Loucy (cell line): ENCODE measurements around the gene SLC24A1.
"Not testable (repeated sequence)": the region's sequence is repeated elsewhere in the genome, so short reads cannot be mapped to it uniquely, and the experiment has no call there.

Experiments
- H2AFZ ChIP-seq: fragments of 200-600 bp; sonication (generic); 2 replicates; pipeline ENCODE4 v1.6.0; 2016; ENCODE audit warnings: antibody characterized with exemption, mild to moderate bottlenecking, low read length, moderate library complexity
- H3F3A ChIP-seq: fragments of 200-600 bp; 2 replicates; pipeline ENCODE4 v1.6.0; 2016; ENCODE audit warnings: antibody characterized with exemption, low read depth, mild to moderate bottlenecking
- H3K27me3 ChIP-seq: fragments of 200-600 bp; sonication (generic); 2 replicates; pipeline ENCODE4 v1.6.1; 2014; ENCODE audit warnings: low read length, mild to moderate bottlenecking; ENCODE audit not compliant: insufficient read depth, poor library complexity, severe bottlenecking
- H3K36me3 ChIP-seq: fragments of 200-600 bp; sonication (generic); 2 replicates; pipeline ENCODE4 v1.6.1; 2016; ENCODE audit warnings: low read length; ENCODE audit not compliant: insufficient read depth
- H3K4me1 ChIP-seq: fragments of 200-600 bp; sonication (generic); 2 replicates; pipeline ENCODE4 v1.5.1; 2014; ENCODE audit warnings: low read length, mild to moderate bottlenecking; ENCODE audit not compliant: insufficient read depth, poor library complexity, severe bottlenecking
- H3K4me2 ChIP-seq: fragments of 200-600 bp; sonication (generic); 2 replicates; pipeline ENCODE4 v1.6.0; 2014; ENCODE audit warnings: antibody characterized with exemption, low read length, low read depth, mild to moderate bottlenecking; ENCODE audit not compliant: poor library complexity, severe bottlenecking
- H3K4me3 ChIP-seq: fragments of 200-600 bp; sonication (generic); 2 replicates; pipeline ENCODE4 v1.5.1; 2014; ENCODE audit warnings: low read length, mild to moderate bottlenecking, mixed read lengths; ENCODE audit not compliant: poor library complexity, severe bottlenecking
- H3K79me2 ChIP-seq: fragments of 200-600 bp; sonication (generic); 2 replicates; pipeline ENCODE4 v1.6.1; 2014; ENCODE audit warnings: low read length; ENCODE audit not compliant: insufficient read depth
- H3K9ac ChIP-seq: fragments of 200-600 bp; sonication (generic); 2 replicates; pipeline ENCODE4 v1.6.0; 2014; ENCODE audit warnings: mild to moderate bottlenecking, low read depth, low read length, moderate library complexity; ENCODE audit not compliant: poor library complexity, severe bottlenecking
- H3K9me2 ChIP-seq: fragments of 200-600 bp; sonication (generic); replicated peaks from 2 replicates; pipeline ENCODE4 v1.6.1; 2016; ENCODE audit warnings: low read depth, low read length, mixed read lengths
- H3K9me3 ChIP-seq: fragments of 200-600 bp; sonication (generic); 2 replicates; pipeline ENCODE4 v1.6.1; 2014; ENCODE audit warnings: mild to moderate bottlenecking, antibody characterized with exemption, low read length, low read depth; ENCODE audit not compliant: insufficient read depth
- H4K20me1 ChIP-seq: fragments of 200-600 bp; sonication (generic); 2 replicates; pipeline ENCODE4 v1.6.0; 2014; ENCODE audit warnings: antibody characterized with exemption, low read length, mild to moderate bottlenecking; ENCODE audit not compliant: insufficient read depth, poor library complexity, severe bottlenecking
- CTCF ChIP-seq: fragments of 200-600 bp; sonication (generic); conservative IDR thresholded peaks from 2 replicates; pipeline ENCODE4 v1.5.1; 2014; ENCODE audit warnings: mild to moderate bottlenecking, antibody characterized with exemption, low read length
- EZH2phosphoT487 ChIP-seq: fragments of 200-600 bp; IDR thresholded peaks from 2 replicates; pipeline ENCODE4 v1.6.1; 2018; ENCODE audit warnings: antibody characterized with exemption, mild to moderate bottlenecking, moderate library complexity, borderline replicate concordance

Gene SLC24A1

GRCh38 chr15:65611888-65612615 is 9.7 kb upstream of the SLC24A1 start:
- H3K9me3 ChIP-seq, result no peaks in the 10 kb centered on the region
- peak overlapping the region; percentile 97 for H3K9ac ChIP-seq
- H3K4me3 ChIP-seq, result peak overlapping the region; percentile 98
- peak overlapping the region; percentile 96 for H3K4me2 ChIP-seq
- TF ChIP-seq EZH2phosphoT487 (no peak), CTCF (no peak)
- H3K9me2 ChIP-seq, result no peaks in the 10 kb centered on the region
- H3K4me1 ChIP-seq, result peaks cover 47% of the 10 kb centered on the region
- no peaks in the 10 kb centered on the region for H4K20me1 ChIP-seq
- peak overlapping the region; percentile 92; the same call in 1 of the 2 replicates for H2AFZ ChIP-seq
- H3K79me2 ChIP-seq, result peaks cover 52% of the 10 kb centered on the region
- no peaks in the 10 kb centered on the region for H3F3A ChIP-seq
- H3K36me3 ChIP-seq, result no peaks in the 10 kb centered on the region
- H3K27me3 ChIP-seq, result no peaks in the 10 kb centered on the region

- Histone ChIP-seq H3K9me3 (no peaks in the 10 kb centered on the region), H3K36me3 (no peaks in the 10 kb centered on the region), H3K4me3 (peak overlapping the region; percentile 98), H3K79me2 (peaks cover 46% of the 10 kb centered on the region), H3K9ac (peak overlapping the region; percentile 97), H3K9me2 (no peaks in the 10 kb centered on the region), H3K4me2 (peak overlapping the region; percentile 96), H3K27me3 (no peaks in the 10 kb centered on the region), H3K4me1 (peaks cover 42% of the 10 kb centered on the region), H3F3A (no peaks in the 10 kb centered on the region), H2AFZ (no peak overlapping the region), H4K20me1 (no peaks in the 10 kb centered on the region)
- TF ChIP-seq CTCF (no peak), EZH2phosphoT487 (no peak)
Observed at GRCh38 chr15:65612616-65612946, 9.2 kb upstream of the SLC24A1 start.

- Histone ChIP-seq H2AFZ (no peak overlapping the region), H3K4me2 (peak overlapping the region; percentile 96), H3K9me3 (no peaks in the 10 kb centered on the region), H3K4me1 (peaks cover 38% of the 10 kb centered on the region), H3K4me3 (peak overlapping the region; percentile 98), H3K9me2 (no peaks in the 10 kb centered on the region), H3F3A (no peaks in the 10 kb centered on the region), H3K27me3 (no peaks in the 10 kb centered on the region), H3K36me3 (no peaks in the 10 kb centered on the region), H3K79me2 (peaks cover 41% of the 10 kb centered on the region), H4K20me1 (no peaks in the 10 kb centered on the region), H3K9ac (peak overlapping the region; percentile 97)
- TF ChIP-seq CTCF, result no peak
- no peak for TF ChIP-seq EZH2phosphoT487
Observed at GRCh38 chr15:65612949-65613744, 8.6 kb upstream of the SLC24A1 start.

GRCh38 chr15:65615887-65616286 is 5.9 kb upstream of the SLC24A1 start:
- not testable (repeated sequence) for H3K4me3 ChIP-seq, H3K36me3 ChIP-seq, H3K4me2 ChIP-seq, H3K9ac ChIP-seq, H3K9me3 ChIP-seq, H3K27me3 ChIP-seq, H3F3A ChIP-seq, H4K20me1 ChIP-seq, H3K9me2 ChIP-seq, H2AFZ ChIP-seq
- H3K4me1 ChIP-seq, result peaks cover 38% of the 10 kb centered on the region
- H3K79me2 ChIP-seq, result peaks cover 14% of the 10 kb centered on the region; the same call in 1 of the 2 replicates
